ENCODE measurements around the gene S100A12. TPM values are rescaled to one million over a fixed set of nuclear protein-coding genes. Genes with fewer than 3 reads are reported as not detected.

Gene S100A12
- total and polyA plus RNA-seq, 2 experiments from 2014 or later = not detected

DNA sequence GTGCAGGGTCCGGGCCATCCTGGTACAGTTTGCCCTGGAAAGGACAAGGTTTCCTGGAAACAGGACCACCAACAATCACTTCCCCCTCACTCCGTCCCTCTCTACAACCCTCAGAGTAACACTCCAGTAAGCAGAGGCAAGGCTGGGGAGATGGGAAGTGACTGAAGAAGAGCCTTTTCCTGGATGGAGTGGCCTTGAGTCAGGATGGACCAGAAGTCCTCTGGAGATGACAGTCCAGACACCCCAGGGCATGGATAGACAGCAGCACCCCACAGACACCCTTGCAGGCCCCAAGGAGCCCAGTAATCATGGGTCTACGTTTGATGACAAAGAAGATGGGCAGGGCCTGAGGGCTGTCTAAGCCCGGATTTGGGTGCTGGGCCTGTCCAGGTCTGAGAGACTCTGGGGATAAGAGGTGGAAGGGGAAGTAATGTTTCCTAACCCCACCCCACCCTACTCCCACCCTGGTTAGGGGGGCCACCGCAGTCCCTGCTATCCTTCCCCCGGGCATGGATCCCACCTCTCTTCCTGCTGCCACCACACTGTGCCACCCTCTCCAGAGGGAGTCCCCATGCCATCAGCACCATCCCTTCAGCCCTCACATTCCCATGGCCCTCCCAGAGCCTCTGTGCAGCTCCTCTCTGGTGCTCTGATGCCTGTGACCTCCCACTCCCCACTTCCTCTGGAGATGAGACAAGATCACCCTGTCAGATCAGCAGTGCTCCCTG is 22.7 kb upstream of the S100A12 start:
- Histone ChIP-seq H3K9me3 (ENCODE audit: low read depth) (no peaks in the 10 kb centered on the region), H3K4me3 (no peak overlapping the region), H3K27me3 (no peaks in the 10 kb centered on the region), H3K4me1 (ENCODE audit: low read depth) (peaks cover 3% of the 10 kb centered on the region), H3K36me3 (no peaks in the 10 kb centered on the region), H3K27ac (no peak overlapping the region)
- TF ChIP-seq, protein P1, sequence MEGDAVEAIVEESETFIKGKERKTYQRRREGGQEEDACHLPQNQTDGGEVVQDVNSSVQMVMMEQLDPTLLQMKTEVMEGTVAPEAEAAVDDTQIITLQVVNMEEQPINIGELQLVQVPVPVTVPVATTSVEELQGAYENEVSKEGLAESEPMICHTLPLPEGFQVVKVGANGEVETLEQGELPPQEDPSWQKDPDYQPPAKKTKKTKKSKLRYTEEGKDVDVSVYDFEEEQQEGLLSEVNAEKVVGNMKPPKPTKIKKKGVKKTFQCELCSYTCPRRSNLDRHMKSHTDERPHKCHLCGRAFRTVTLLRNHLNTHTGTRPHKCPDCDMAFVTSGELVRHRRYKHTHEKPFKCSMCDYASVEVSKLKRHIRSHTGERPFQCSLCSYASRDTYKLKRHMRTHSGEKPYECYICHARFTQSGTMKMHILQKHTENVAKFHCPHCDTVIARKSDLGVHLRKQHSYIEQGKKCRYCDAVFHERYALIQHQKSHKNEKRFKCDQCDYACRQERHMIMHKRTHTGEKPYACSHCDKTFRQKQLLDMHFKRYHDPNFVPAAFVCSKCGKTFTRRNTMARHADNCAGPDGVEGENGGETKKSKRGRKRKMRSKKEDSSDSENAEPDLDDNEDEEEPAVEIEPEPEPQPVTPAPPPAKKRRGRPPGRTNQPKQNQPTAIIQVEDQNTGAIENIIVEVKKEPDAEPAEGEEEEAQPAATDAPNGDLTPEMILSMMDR (IDR thresholded peaks at IDR 0.05; ENCODE audit: low read depth, low read length) = no peak
- DNase-seq (ENCODE audit: low read depth in 1 of 2, low spot score in 1 of 2) = no peak

DNA sequence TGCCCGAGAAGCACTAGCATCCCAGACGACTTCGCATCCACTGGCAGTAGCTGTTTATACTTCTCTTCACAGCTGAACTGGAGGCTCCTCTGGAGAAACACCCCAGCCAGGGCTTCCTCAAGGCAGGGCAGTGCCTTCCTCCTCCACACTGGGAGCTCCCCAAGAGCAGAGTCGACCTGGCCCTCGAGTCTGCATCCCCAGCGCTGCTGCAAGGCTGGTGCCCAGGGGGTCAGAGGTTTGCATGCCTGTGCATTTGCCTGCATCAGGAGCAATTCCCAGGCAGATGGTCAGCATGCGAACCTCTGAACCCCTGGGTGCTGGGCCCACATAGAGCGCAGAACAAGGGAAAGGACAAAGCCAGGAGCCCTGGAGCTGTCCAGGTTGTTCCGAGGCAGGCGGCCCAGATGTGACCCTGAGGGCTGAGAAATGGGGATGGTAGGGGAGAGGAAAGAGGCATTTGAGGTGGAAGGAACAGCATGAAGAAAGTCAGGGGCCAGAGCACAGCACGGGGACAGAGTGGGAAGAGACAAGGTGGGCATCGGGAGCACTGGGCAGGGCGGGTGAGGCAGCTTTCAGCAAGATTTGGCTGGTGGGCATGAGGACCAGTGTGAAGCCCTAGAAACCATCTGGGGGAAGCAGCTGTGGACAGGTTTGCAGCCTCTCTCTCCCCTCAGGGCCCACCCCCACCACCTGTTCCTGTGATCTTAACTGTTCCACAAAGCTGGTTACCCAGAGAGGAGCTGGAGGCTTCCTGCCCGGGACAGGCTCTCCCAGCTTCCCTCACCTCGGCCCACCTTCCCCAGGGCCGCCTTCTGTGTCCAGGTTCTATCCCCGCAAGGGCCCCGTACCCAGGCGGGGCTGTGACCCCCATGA is 21.9 kb upstream of the S100A12 start:
- Histone ChIP-seq H3K36me3 (no peaks in the 10 kb centered on the region), H3K4me3 (no peak overlapping the region), H3K27ac (no peak overlapping the region), H3K27me3 (peaks cover 3% of the 10 kb centered on the region), H3K4me1 (ENCODE audit: low read depth) (peaks cover 3% of the 10 kb centered on the region), H3K9me3 (ENCODE audit: low read depth) (no peaks in the 10 kb centered on the region)
- TF ChIP-seq, protein P1 (IDR thresholded peaks at IDR 0.05; ENCODE audit: low read depth, low read length) = no peak
- DNase-seq (ENCODE audit: low read depth in 1 of 2, low spot score in 1 of 2) = no peak

DNA sequence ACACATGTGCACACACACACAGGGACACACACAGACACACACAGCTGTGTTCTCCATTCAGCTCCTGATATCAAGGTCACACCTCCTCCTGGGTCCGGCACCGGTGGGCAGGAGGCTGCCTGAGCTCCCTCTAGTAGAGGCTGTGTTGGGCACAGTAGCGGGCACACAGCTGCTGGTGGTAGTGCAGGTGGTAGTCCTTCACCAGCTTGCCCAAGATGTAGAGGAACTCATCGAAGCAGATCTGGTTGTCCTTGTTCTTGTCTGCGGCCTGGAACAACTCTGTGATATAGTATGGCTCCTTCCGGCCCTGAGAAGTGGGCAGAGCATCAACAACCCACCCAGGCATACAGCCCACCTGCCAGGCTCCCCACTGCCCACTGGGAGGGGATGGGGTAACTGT is 21.0 kb upstream of the S100A12 start:
- H3K36me3 ChIP-seq = no peaks in the 10 kb centered on the region
- H3K27ac ChIP-seq = no peak overlapping the region
- no peak for DNase-seq (ENCODE audit: low read depth in 1 of 2, low spot score in 1 of 2)
- H3K27me3 ChIP-seq = peaks cover 3% of the 10 kb centered on the region
- TF ChIP-seq, protein P1 (IDR thresholded peaks at IDR 0.05; ENCODE audit: low read depth, low read length) = no peak
- H3K4me1 ChIP-seq (ENCODE audit: low read depth) = no peaks in the 10 kb centered on the region
- H3K4me3 ChIP-seq = no peak overlapping the region
- H3K9me3 ChIP-seq (ENCODE audit: low read depth) = no peaks in the 10 kb centered on the region

DNA sequence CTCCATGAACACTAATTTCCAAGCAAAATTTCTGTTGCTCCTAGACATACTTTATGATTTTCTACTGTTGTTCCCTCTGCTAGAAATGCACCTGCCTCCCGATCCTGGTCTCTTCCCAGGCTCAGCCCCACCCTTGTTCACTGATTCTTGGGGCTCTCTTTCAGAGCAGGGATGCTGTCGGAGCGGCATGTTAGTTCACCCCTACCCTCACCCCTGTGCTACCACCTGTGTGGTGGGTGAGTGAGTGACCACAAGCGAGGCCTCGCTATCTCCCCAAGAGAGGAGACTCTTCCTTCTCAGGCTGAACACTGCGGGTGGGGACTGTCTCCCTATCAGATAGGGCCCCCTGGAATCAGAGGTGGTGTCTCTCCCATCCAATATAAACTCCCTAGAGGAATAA is 20.4 kb upstream of the S100A12 start:
- TF ChIP-seq, protein P1 (IDR thresholded peaks at IDR 0.05; ENCODE audit: low read depth, low read length) = no peak
- Histone ChIP-seq H3K27ac (no peak overlapping the region), H3K36me3 (no peaks in the 10 kb centered on the region), H3K4me3 (no peak overlapping the region), H3K4me1 (ENCODE audit: low read depth) (no peaks in the 10 kb centered on the region), H3K27me3 (peaks cover 3% of the 10 kb centered on the region), H3K9me3 (ENCODE audit: low read depth) (no peaks in the 10 kb centered on the region)
- no peak for DNase-seq (ENCODE audit: low read depth in 1 of 2, low spot score in 1 of 2)

DNA sequence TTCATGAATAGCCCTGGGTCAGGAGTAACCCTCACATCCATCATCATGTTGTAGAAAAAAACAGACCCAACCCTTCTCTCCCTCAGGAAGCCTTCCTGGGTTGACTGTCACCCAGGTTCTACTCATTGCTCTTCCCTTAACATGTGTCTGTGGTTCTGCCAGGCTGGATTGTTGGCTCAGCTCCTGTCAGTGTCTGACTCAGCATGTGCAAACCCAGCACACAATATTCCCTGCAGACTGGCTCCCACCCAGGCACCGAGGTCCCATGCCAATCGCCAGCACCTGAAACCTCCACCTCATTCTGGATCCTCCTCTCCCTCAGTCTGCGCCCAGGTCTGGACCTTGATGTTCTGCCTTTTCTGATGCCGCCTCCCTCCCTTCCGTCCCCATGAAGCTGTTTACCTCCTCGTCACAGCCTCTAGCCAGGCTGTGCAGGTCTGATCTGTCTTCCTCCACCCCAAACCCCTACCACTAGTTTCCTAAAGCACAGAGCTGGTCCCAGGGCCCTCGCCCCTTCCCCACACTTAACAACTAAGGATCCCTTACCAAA is 19.8 kb upstream of the S100A12 start:
- no peak overlapping the region for H3K27ac ChIP-seq
- peak in 1 of 2 donors; percentile 3 for DNase-seq (ENCODE audit: low read depth in 1 of 2, low spot score in 1 of 2)
- H3K27me3 ChIP-seq = peaks cover 3% of the 10 kb centered on the region
- H3K9me3 ChIP-seq (ENCODE audit: low read depth) = no peaks in the 10 kb centered on the region
- no peak overlapping the region for H3K4me3 ChIP-seq
- TF ChIP-seq, protein P1 (IDR thresholded peaks at IDR 0.05; ENCODE audit: low read depth, low read length) = no peak
- no peaks in the 10 kb centered on the region for H3K4me1 ChIP-seq (ENCODE audit: low read depth)
- no peaks in the 10 kb centered on the region for H3K36me3 ChIP-seq

Measured in cardiac muscle cell (in vitro differentiated cells and primary cell).